IMR-90 (cell line): Measurements from ENCODE around the gene SNX22. TPM values are rescaled to one million over a fixed set of nuclear protein-coding genes. Genes with fewer than 3 reads are reported as not detected.
A peak's percentile ranks its signal among the peaks of the same experiment; 100 is the strongest.

Experiments used
- ATAC-seq: fragments of 200-7000 bp; cut with Tn5 transposase; 2 replicates; pipeline ENCODE4 v1.9.1; 2020; ENCODE audit warnings: low read depth, mild to moderate bottlenecking, moderate library complexity
- BruUV-seq: library from RNA; stranded (reverse); fragments of 400-500 nt; replicated peaks from 2 replicates; lab custom pipeline; 2021; lab: Mats Ljungman, UMichigan
- CTCF ChIA-PET: fragments of 300-600 bp; formaldehyde crosslinking; extraction: SDS; loops from one replicate; lab custom pipeline; 2021; ENCODE audit warnings: antibody characterized with exemption; lab: Yijun Ruan, JAX
- POLR2A ChIA-PET: fragments of 300-600 bp; sonication (Branson Sonifier 250); formaldehyde crosslinking; loops from one replicate; lab custom pipeline; 2022; ENCODE audit warnings: antibody characterized with exemption; ENCODE audit not compliant: unreplicated experiment; lab: Charles Lee
- DNase-seq: peaks from one replicate; pipeline ENCODE4 v3.0.0; 2013
- H2AFZ ChIP-seq: replicated peaks from 2 replicates; pipeline ENCODE3; 2013; ENCODE audit warnings: low read length, mild to moderate bottlenecking; ENCODE audit not compliant: poor library complexity
- H2AK5ac ChIP-seq: 2 replicates; pipeline ENCODE4 v1.6.1; 2013; ENCODE audit warnings: low read depth, low read length, inconsistent platforms
- H2AK9ac ChIP-seq: replicated peaks from 2 replicates; pipeline ENCODE3; 2013; ENCODE audit warnings: mild to moderate bottlenecking, low read depth, low read length, moderate library complexity; ENCODE audit not compliant: poor library complexity
- H2BK120ac ChIP-seq: 2 replicates; pipeline ENCODE4 v1.6.1; 2013; ENCODE audit warnings: low read depth, low read length, inconsistent platforms
- H2BK15ac ChIP-seq: 3 replicates; pipeline ENCODE4 v1.6.1; 2013; ENCODE audit warnings: low read depth, low read length, inconsistent platforms
- H2BK20ac ChIP-seq: 2 replicates; pipeline ENCODE4 v1.6.1; 2013; ENCODE audit warnings: low read depth, mild to moderate bottlenecking, inconsistent platforms, low read length, moderate library complexity
- H2BK5ac ChIP-seq: 2 replicates; pipeline ENCODE4 v1.6.1; 2013; ENCODE audit warnings: mild to moderate bottlenecking, low read depth, low read length, inconsistent platforms; ENCODE audit not compliant: poor library complexity, severe bottlenecking
- H3K14ac ChIP-seq: replicated peaks from 2 replicates; pipeline ENCODE4 v1.6.1; 2013; ENCODE audit warnings: low read depth, low read length, inconsistent platforms
- H3K18ac ChIP-seq: 2 replicates; pipeline ENCODE4 v1.6.1; 2013; ENCODE audit warnings: low read depth, low read length, control low read depth
- H3K23ac ChIP-seq: 2 replicates; pipeline ENCODE4 v1.6.1; 2013; ENCODE audit warnings: low read depth, low read length, inconsistent platforms
- H3K27ac ChIP-seq: 2 replicates; pipeline ENCODE4 v1.5.1; 2013; ENCODE audit warnings: mild to moderate bottlenecking, control low read depth, low read length; ENCODE audit not compliant: insufficient read depth
- H3K27me3 ChIP-seq: 2 replicates; pipeline ENCODE4 v1.6.1; 2013; ENCODE audit warnings: low read length; ENCODE audit not compliant: control insufficient read depth, insufficient read depth
- H3K36me3 ChIP-seq: 2 replicates; pipeline ENCODE4 v1.6.1; 2013; ENCODE audit warnings: low read length, mixed read lengths; ENCODE audit not compliant: control insufficient read depth, insufficient read depth
- H3K4ac ChIP-seq: 2 replicates; pipeline ENCODE4 v1.6.1; 2013; ENCODE audit warnings: low read depth, low read length, inconsistent platforms
- H3K4me1 ChIP-seq: 2 replicates; pipeline ENCODE4 v1.6.1; 2013; ENCODE audit warnings: low read length, mixed read lengths; ENCODE audit not compliant: control insufficient read depth, insufficient read depth
- H3K4me2 ChIP-seq: 2 replicates; pipeline ENCODE4 v1.6.1; 2013; ENCODE audit warnings: low read depth, mild to moderate bottlenecking, control low read depth, low read length, moderate library complexity
- H3K4me3 ChIP-seq: 2 replicates; pipeline ENCODE4 v1.5.1; 2013; ENCODE audit warnings: low read depth, mild to moderate bottlenecking, control low read depth, low read length, moderate library complexity; ENCODE audit not compliant: insufficient read depth
- H3K56ac ChIP-seq: 2 replicates; pipeline ENCODE4 v1.6.1; 2013; ENCODE audit warnings: low read length, inconsistent platforms; ENCODE audit not compliant: insufficient read depth; ENCODE audit errors: extremely low read depth
- H3K79me1 ChIP-seq, 2 experiments: 2 replicates each; pipeline ENCODE4 v1.6.1; 2013; ENCODE audit warnings: low read length in 2 of 2, inconsistent platforms in 1 of 2, low read depth in 1 of 2
- H3K9ac ChIP-seq: 2 replicates; pipeline ENCODE4 v1.6.1; 2013; ENCODE audit warnings: low read depth, low read length, control low read depth
- H3K9me1 ChIP-seq: 2 replicates; pipeline ENCODE4 v1.6.1; 2013; ENCODE audit warnings: low read length, inconsistent platforms; ENCODE audit not compliant: insufficient read depth
- H3K9me3 ChIP-seq: 2 replicates; pipeline ENCODE4 v1.6.1; 2013; ENCODE audit warnings: low read length; ENCODE audit not compliant: control insufficient read depth, insufficient read depth
- H4K20me1 ChIP-seq: 2 replicates; pipeline ENCODE4 v1.6.1; 2013; ENCODE audit warnings: low read length, inconsistent platforms; ENCODE audit not compliant: insufficient read depth
- H4K5ac ChIP-seq: 2 replicates; pipeline ENCODE4 v1.6.1; 2013; ENCODE audit warnings: mild to moderate bottlenecking, low read depth, low read length, control low read depth
- H4K8ac ChIP-seq, 2 experiments: 2 replicates each; pipeline ENCODE4 v1.6.1; 2013; ENCODE audit warnings: low read depth in 2 of 2, low read length in 2 of 2, control low read depth in 1 of 2, inconsistent platforms in 1 of 2
- H4K91ac ChIP-seq: 2 replicates; pipeline ENCODE4 v1.6.1; 2013; ENCODE audit warnings: low read depth, low read length, inconsistent platforms; ENCODE audit not compliant: insufficient read depth
- BHLHE40 ChIP-seq: fragments of 150-350 bp; IDR thresholded peaks from 2 replicates; pipeline ENCODE4 v1.6.1; 2016; ENCODE audit warnings: mild to moderate bottlenecking, low read depth, low read length
- CEBPB ChIP-seq: IDR thresholded peaks from 2 replicates; pipeline ENCODE4 v1.6.1; 2012; ENCODE audit warnings: low read depth, low read length, improper control_type of control experiment
- CHD1 ChIP-seq: IDR thresholded peaks from 2 replicates; pipeline ENCODE4 v1.6.1; 2012; ENCODE audit warnings: low read depth, low read length, improper control_type of control experiment
- MAFK ChIP-seq: IDR thresholded peaks from 2 replicates; pipeline ENCODE4 v1.6.1; 2012; ENCODE audit warnings: low read depth, low read length, improper control_type of control experiment
- MAZ ChIP-seq: IDR thresholded peaks from 2 replicates; pipeline ENCODE4 v1.6.1; 2012; ENCODE audit warnings: low read depth, mild to moderate bottlenecking, low read length, improper control_type of control experiment, moderate library complexity, borderline replicate concordance
- NFE2L2 ChIP-seq: fragments of 150-350 bp; IDR thresholded peaks from 2 replicates; pipeline ENCODE4 v1.6.1; 2016; ENCODE audit warnings: low read depth, mild to moderate bottlenecking, low read length
- POLR2A ChIP-seq: IDR thresholded peaks from 2 replicates; pipeline ENCODE4 v1.6.1; 2012; ENCODE audit warnings: mild to moderate bottlenecking, low read depth, low read length
- RFX5 ChIP-seq: IDR thresholded peaks from 2 replicates; pipeline ENCODE4 v1.8.0; 2012; ENCODE audit warnings: low read depth, mild to moderate bottlenecking, low read length, moderate library complexity
- WGBS, 2 experiments: methylation state at CpG; one replicate each; pipeline versions ENCODE4 v1.1.5 to v1.1.7; 2013; ENCODE audit warnings: missing lambda C conversion rate in 2 of 2; ENCODE audit not compliant: insufficient read length in 1 of 2; ENCODE audit errors: extremely low coverage in 2 of 2; 5-methylcytosine and 5-hydroxymethylcytosine counted together
- dilution Hi-C: fragments of 300-500 bp; cut with HindIII; formaldehyde crosslinking; loops from one replicate; pipeline ENCODE4 v1.14.3; 2018; ENCODE audit warnings: low sequenced_read_pairs; ENCODE audit not compliant: unreplicated experiment
- in situ Hi-C: fragments of 300-500 bp; cut with MboI; formaldehyde crosslinking; loops from 3 replicates; pipeline ENCODE4 v1.14.3; 2019; ENCODE audit warnings: low sequenced_read_pairs, inconsistent platforms, mixed read lengths
- intact Hi-C: fragments of 100-400 bp; cut with micrococcal nuclease; formaldehyde crosslinking; loops from 2 replicates; pipeline ENCODE4 v1.10.0; 2022
- polyA plus RNA-seq, 3 experiments: library from polyadenylated mRNA; depleted of rRNA; stranded (reverse); fragments of >200 nt; gene quantifications; 2 replicates each; pipeline ENCODE4 v1.2.3, GENCODE V29; 2012; ENCODE audit warnings: low replicate concordance in 1 of 3
- total RNA-seq: library from RNA; depleted of rRNA; stranded (reverse); fragments of >200 nt; gene quantifications from 2 replicates; pipeline ENCODE4 v1.2.3, GENCODE V29; 2012
- TF ChIP-seq, protein P1 (sequence below): fragments of 150-350 bp; IDR thresholded peaks from 2 replicates; pipeline ENCODE4 v1.6.1; 2016; ENCODE audit warnings: low read depth, mild to moderate bottlenecking, low read length, moderate library complexity, borderline replicate concordance

The SNX22 gene
- total and polyA plus RNA-seq, 2 of the 4 experiments (the other 2 are of a cell fraction), result 0.12 to 0.18 TPM

DNA sequence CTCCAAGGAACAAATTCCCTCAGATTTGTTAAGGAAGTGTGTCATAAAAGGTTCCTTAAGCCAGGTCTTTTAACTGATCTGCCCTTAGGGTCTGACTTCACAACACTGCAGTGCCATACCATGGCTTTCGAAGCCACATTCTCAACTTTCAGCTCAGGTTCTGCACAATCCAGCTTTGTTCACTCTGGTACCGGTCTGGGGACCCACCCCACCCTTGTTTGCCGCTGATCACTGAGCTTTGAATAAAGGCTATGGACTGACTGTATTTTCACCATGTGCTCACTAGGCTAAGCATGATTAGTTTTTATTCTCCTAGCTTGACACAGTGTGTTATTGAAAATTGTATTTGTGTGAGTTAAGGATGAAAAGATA lies 39.9 kb upstream of the SNX22 start:
- Histone ChIP-seq H3K23ac (peak overlapping the region; percentile 10; the same call in 1 of the 2 replicates), H2AK5ac (no peak overlapping the region), H2BK5ac (no peak overlapping the region), H2BK15ac (no peak overlapping the region), H3K4me2 (no peak overlapping the region), H3K9me1 (peaks cover 11% of the 10 kb centered on the region), H2AFZ (no peak overlapping the region), H2BK20ac (no peak overlapping the region), H4K8ac (no peak overlapping the region), H3K56ac (no peak overlapping the region), H3K27me3 (no peaks in the 10 kb centered on the region), H4K20me1 (peaks cover 32% of the 10 kb centered on the region; the same call in 1 of the 2 replicates), H3K4ac (no peak overlapping the region), H3K14ac (no peak overlapping the region), H2BK120ac (no peak overlapping the region), H3K4me1 (peaks cover 4% of the 10 kb centered on the region), H3K36me3 (peaks cover 18% of the 10 kb centered on the region), H3K9me3 (no peaks in the 10 kb centered on the region), H3K9ac (no peak overlapping the region), H4K91ac (no peak overlapping the region), H3K18ac (no peak overlapping the region), H3K79me1 (peaks cover 41 to 57% of the 10 kb centered on the region in 2 experiments), H4K5ac (no peak overlapping the region), H3K4me3 (no peak overlapping the region), H3K27ac (no peak overlapping the region), H2AK9ac (no peak overlapping the region)
- no peak for ATAC-seq
- POLR2A ChIA-PET, result interaction anchor here (1.5 kb wide), 1 partner anchor 18 kb away, joined by 3 read pairs; the partner anchor contains the start of gene CIAO2A
- DNase-seq, result no peak
- 100% methylated on average over 1 of the region's 3 CpGs; no CpG with 5 or more reads in 1 of the 2 experiments for WGBS, 2 experiments
- dilution Hi-C loops, result no loop called here
- CTCF ChIA-PET, result interaction anchor here (1.3 kb wide), 1 partner anchor 14 kb away, joined by 5 read pairs; no protein-coding TSS in a partner anchor
- intact Hi-C loops, result loop anchor here (5.0 kb wide), 1 partner anchor 36 kb away; no protein-coding TSS in a partner anchor
- TF ChIP-seq CEBPB (no peak), POLR2A (no peak), RFX5 (no peak), MAFK (no peak), NFE2L2 (no peak), MAZ (no peak), CHD1 (no peak), BHLHE40 (no peak)
- TF ChIP-seq, protein P1, sequence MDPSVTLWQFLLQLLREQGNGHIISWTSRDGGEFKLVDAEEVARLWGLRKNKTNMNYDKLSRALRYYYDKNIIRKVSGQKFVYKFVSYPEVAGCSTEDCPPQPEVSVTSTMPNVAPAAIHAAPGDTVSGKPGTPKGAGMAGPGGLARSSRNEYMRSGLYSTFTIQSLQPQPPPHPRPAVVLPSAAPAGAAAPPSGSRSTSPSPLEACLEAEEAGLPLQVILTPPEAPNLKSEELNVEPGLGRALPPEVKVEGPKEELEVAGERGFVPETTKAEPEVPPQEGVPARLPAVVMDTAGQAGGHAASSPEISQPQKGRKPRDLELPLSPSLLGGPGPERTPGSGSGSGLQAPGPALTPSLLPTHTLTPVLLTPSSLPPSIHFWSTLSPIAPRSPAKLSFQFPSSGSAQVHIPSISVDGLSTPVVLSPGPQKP, result no peak
- no TSS peak for BruUV-seq
- in situ Hi-C loops, result no loop called here
